HT1080 (cell line): ENCODE data around the gene SIGLEC11. TPM values are rescaled to one million over a fixed set of nuclear protein-coding genes. Genes with fewer than 3 reads are reported as not detected.
"Not testable (repeated sequence)": the region's sequence is repeated elsewhere in the genome, so short reads cannot be mapped to it uniquely, and the experiment has no call there.

Experiments used
- DNase-seq: peaks from one replicate; pipeline ENCODE4 v3.0.0-alpha.2; 2015; ENCODE audit warnings: low read depth
- total RNA-seq: library from RNA; depleted of rRNA; stranded (reverse); fragments of >200 nt; shearing (Covaris generic); gene quantifications from 2 replicates; pipeline ENCODE4 v1.2.3, GENCODE V29; 2014

The SIGLEC11 gene
- total RNA-seq, 1 experiment from 2014 or later: not detected

GRCh38 chr19:49983645-49984229 is 22.8 kb upstream of the SIGLEC11 start:
- peak; percentile 46 for DNase-seq

GRCh38 chr19:49981603-49982593 is 20.9 kb upstream of the SIGLEC11 start:
- no peak for DNase-seq

GRCh38 chr19:49978324-49978723 is 17.4 kb upstream of the SIGLEC11 start:
- DNase-seq: no peak

- no peak for DNase-seq
Observed at GRCh38 chr19:49977881-49978280, 16.9 kb upstream of the SIGLEC11 start.

- DNase-seq: no peak
Observed at GRCh38 chr19:49977076-49977475, 16.1 kb upstream of the SIGLEC11 start.

- no peak for DNase-seq
Observed at GRCh38 chr19:49976496-49976895, 15.5 kb upstream of the SIGLEC11 start.

GRCh38 chr19:49975051-49975450 is 14.1 kb upstream of the SIGLEC11 start:
- DNase-seq: no peak

GRCh38 chr19:49973987-49974386 is 13.0 kb upstream of the SIGLEC11 start:
- no peak for DNase-seq

- DNase-seq: no peak
Observed at GRCh38 chr19:49972841-49973240, 11.9 kb upstream of the SIGLEC11 start.

GRCh38 chr19:49971991-49972411 is 11.0 kb upstream of the SIGLEC11 start:
- no peak for DNase-seq

- DNase-seq: not testable (repeated sequence)
Observed at GRCh38 chr19:49969355-49969754, 8.4 kb upstream of the SIGLEC11 start.

GRCh38 chr19:49968279-49968922 is 7.4 kb upstream of the SIGLEC11 start:
- DNase-seq: no peak

- not testable (repeated sequence) for DNase-seq
Observed at GRCh38 chr19:49959892-49960291, 1.1 kb downstream of the SIGLEC11 start.

GRCh38 chr19:49958596-49958995 is 2.4 kb downstream of the SIGLEC11 start:
- not testable (repeated sequence) for DNase-seq

- DNase-seq: not testable (repeated sequence)
Observed at GRCh38 chr19:49958144-49958543, 2.8 kb downstream of the SIGLEC11 start.

- DNase-seq: no peak
Observed at GRCh38 chr19:49957262-49957915, 3.6 kb downstream of the SIGLEC11 start.

GRCh38 chr19:49956115-49956495 is 4.9 kb downstream of the SIGLEC11 start:
- DNase-seq: no peak

GRCh38 chr19:49954933-49955332 is 6.0 kb downstream of the SIGLEC11 start:
- no peak for DNase-seq

- no peak for DNase-seq
Observed at GRCh38 chr19:49954092-49954829, 6.7 kb downstream of the SIGLEC11 start.

- no peak for DNase-seq
Observed at GRCh38 chr19:49953416-49953815, 7.6 kb downstream of the SIGLEC11 start.

GRCh38 chr19:49952906-49953305 is 8.1 kb downstream of the SIGLEC11 start:
- DNase-seq: no peak
